Prostate gland (tissue), 2 donors: ENCODE results near the gene ASGR2.

ENCODE experiments used
- POLR2A ChIP-seq: fragments of 450-650 bp; IDR thresholded peaks from one replicate; pipeline ENCODE4 v1.6.1; 2016; ENCODE audit warnings: antibody characterized with exemption, mild to moderate bottlenecking
- POLR2AphosphoS5 ChIP-seq: sonication (generic); formaldehyde crosslinking; IDR thresholded peaks from one replicate; pipeline ENCODE4 v1.6.1; 2017; ENCODE audit warnings: antibody characterized with exemption
- TF ChIP-seq, protein P1 (sequence below), 4 experiments: fragments of 200-600 bp in 2 of 4; fragments of 450-650 bp in 2 of 4; sonication (generic) in 2 of 4; IDR thresholded peaks; 1 replicate in 3 of 4; 2 replicates in 1 of 4; pipeline ENCODE4 v1.5.1; 2016 to 2019; ENCODE audit warnings: antibody characterized with exemption in 4 of 4, mild to moderate bottlenecking in 2 of 4, moderate library complexity in 2 of 4

DNA sequence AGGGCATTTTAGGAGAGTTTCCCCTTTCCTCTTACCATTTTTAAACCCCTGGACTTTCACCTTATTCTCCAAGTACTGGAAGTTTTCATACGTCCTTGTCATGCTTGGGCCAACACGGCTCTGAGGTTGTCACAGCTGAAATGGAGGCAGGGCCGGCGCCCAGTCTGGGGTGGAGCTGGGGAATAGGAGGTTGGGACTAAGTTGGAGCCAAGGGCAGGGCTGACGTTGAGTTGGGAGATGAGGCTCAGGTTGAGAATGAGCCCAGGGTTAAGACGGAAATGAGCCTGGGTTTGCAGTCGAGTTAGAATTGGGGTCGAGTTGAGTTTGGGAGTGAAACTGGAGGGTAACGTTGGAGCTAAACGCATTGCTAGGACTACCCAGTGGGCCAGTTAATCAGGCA is 35.9 kb downstream of the ASGR2 start:
- TF ChIP-seq POLR2A (no peak), POLR2AphosphoS5 (no peak)
- TF ChIP-seq, protein P1, sequence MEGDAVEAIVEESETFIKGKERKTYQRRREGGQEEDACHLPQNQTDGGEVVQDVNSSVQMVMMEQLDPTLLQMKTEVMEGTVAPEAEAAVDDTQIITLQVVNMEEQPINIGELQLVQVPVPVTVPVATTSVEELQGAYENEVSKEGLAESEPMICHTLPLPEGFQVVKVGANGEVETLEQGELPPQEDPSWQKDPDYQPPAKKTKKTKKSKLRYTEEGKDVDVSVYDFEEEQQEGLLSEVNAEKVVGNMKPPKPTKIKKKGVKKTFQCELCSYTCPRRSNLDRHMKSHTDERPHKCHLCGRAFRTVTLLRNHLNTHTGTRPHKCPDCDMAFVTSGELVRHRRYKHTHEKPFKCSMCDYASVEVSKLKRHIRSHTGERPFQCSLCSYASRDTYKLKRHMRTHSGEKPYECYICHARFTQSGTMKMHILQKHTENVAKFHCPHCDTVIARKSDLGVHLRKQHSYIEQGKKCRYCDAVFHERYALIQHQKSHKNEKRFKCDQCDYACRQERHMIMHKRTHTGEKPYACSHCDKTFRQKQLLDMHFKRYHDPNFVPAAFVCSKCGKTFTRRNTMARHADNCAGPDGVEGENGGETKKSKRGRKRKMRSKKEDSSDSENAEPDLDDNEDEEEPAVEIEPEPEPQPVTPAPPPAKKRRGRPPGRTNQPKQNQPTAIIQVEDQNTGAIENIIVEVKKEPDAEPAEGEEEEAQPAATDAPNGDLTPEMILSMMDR (IDR thresholded peaks at IDR 0.05): no peak
